Loucy (cell line): ENCODE results near the gene ARL6IP4.

Experiments used
- H2AFZ ChIP-seq: fragments of 200-600 bp; sonication (generic); 2 replicates; pipeline ENCODE4 v1.6.0; 2016; ENCODE audit warnings: antibody characterized with exemption, mild to moderate bottlenecking, low read length, moderate library complexity
- H3F3A ChIP-seq: fragments of 200-600 bp; 2 replicates; pipeline ENCODE4 v1.6.0; 2016; ENCODE audit warnings: antibody characterized with exemption, low read depth, mild to moderate bottlenecking
- H3K27me3 ChIP-seq: fragments of 200-600 bp; sonication (generic); 2 replicates; pipeline ENCODE4 v1.6.1; 2014; ENCODE audit warnings: low read length, mild to moderate bottlenecking; ENCODE audit not compliant: insufficient read depth, poor library complexity, severe bottlenecking
- H3K36me3 ChIP-seq: fragments of 200-600 bp; sonication (generic); 2 replicates; pipeline ENCODE4 v1.6.1; 2016; ENCODE audit warnings: low read length; ENCODE audit not compliant: insufficient read depth
- H3K4me1 ChIP-seq: fragments of 200-600 bp; sonication (generic); 2 replicates; pipeline ENCODE4 v1.5.1; 2014; ENCODE audit warnings: low read length, mild to moderate bottlenecking; ENCODE audit not compliant: insufficient read depth, poor library complexity, severe bottlenecking
- H3K4me2 ChIP-seq: fragments of 200-600 bp; sonication (generic); 2 replicates; pipeline ENCODE4 v1.6.0; 2014; ENCODE audit warnings: antibody characterized with exemption, low read length, low read depth, mild to moderate bottlenecking; ENCODE audit not compliant: poor library complexity, severe bottlenecking
- H3K4me3 ChIP-seq: fragments of 200-600 bp; sonication (generic); 2 replicates; pipeline ENCODE4 v1.5.1; 2014; ENCODE audit warnings: low read length, mild to moderate bottlenecking, mixed read lengths; ENCODE audit not compliant: poor library complexity, severe bottlenecking
- H3K79me2 ChIP-seq: fragments of 200-600 bp; sonication (generic); 2 replicates; pipeline ENCODE4 v1.6.1; 2014; ENCODE audit warnings: low read length; ENCODE audit not compliant: insufficient read depth
- H3K9ac ChIP-seq: fragments of 200-600 bp; sonication (generic); 2 replicates; pipeline ENCODE4 v1.6.0; 2014; ENCODE audit warnings: mild to moderate bottlenecking, low read depth, low read length, moderate library complexity; ENCODE audit not compliant: poor library complexity, severe bottlenecking
- H3K9me2 ChIP-seq: fragments of 200-600 bp; sonication (generic); replicated peaks from 2 replicates; pipeline ENCODE4 v1.6.1; 2016; ENCODE audit warnings: low read depth, low read length, mixed read lengths
- H3K9me3 ChIP-seq: fragments of 200-600 bp; sonication (generic); 2 replicates; pipeline ENCODE4 v1.6.1; 2014; ENCODE audit warnings: mild to moderate bottlenecking, antibody characterized with exemption, low read length, low read depth; ENCODE audit not compliant: insufficient read depth
- H4K20me1 ChIP-seq: fragments of 200-600 bp; sonication (generic); 2 replicates; pipeline ENCODE4 v1.6.0; 2014; ENCODE audit warnings: antibody characterized with exemption, low read length, mild to moderate bottlenecking; ENCODE audit not compliant: insufficient read depth, poor library complexity, severe bottlenecking
- CTCF ChIP-seq: fragments of 200-600 bp; sonication (generic); conservative IDR thresholded peaks from 2 replicates; pipeline ENCODE4 v1.5.1; 2014; ENCODE audit warnings: mild to moderate bottlenecking, antibody characterized with exemption, low read length
- EZH2phosphoT487 ChIP-seq: fragments of 200-600 bp; IDR thresholded peaks from 2 replicates; pipeline ENCODE4 v1.6.1; 2018; ENCODE audit warnings: antibody characterized with exemption, mild to moderate bottlenecking, moderate library complexity, borderline replicate concordance

ARL6IP4 gene

GRCh38 chr12:123028475-123028874, 48.0 kb downstream of the ARL6IP4 start:
- no peaks in the 10 kb centered on the region for H3K36me3 ChIP-seq
- peak overlapping the region; percentile 73 for H2AFZ ChIP-seq
- H3K9ac ChIP-seq, result no peak overlapping the region
- no peak overlapping the region for H3K4me2 ChIP-seq
- TF ChIP-seq CTCF, result no peak
- no peak for TF ChIP-seq EZH2phosphoT487
- no peak overlapping the region for H3K4me3 ChIP-seq
- no peaks in the 10 kb centered on the region for H3K9me2 ChIP-seq
- no peaks in the 10 kb centered on the region for H3K79me2 ChIP-seq
- H3K4me1 ChIP-seq, result peaks cover 8% of the 10 kb centered on the region
- H3K9me3 ChIP-seq, result no peaks in the 10 kb centered on the region
- no peaks in the 10 kb centered on the region for H3K27me3 ChIP-seq
- H4K20me1 ChIP-seq, result no peaks in the 10 kb centered on the region
- no peaks in the 10 kb centered on the region for H3F3A ChIP-seq

GRCh38 chr12:123029550-123029949, 49.1 kb downstream of the ARL6IP4 start:
- Histone ChIP-seq H3K4me3 (no peak overlapping the region), H3K36me3 (no peaks in the 10 kb centered on the region), H3K9ac (no peak overlapping the region), H3K4me1 (peaks cover 8% of the 10 kb centered on the region), H3K9me3 (no peaks in the 10 kb centered on the region), H3K4me2 (no peak overlapping the region), H4K20me1 (no peaks in the 10 kb centered on the region), H3F3A (no peaks in the 10 kb centered on the region), H3K27me3 (no peaks in the 10 kb centered on the region), H2AFZ (no peak overlapping the region), H3K9me2 (no peaks in the 10 kb centered on the region), H3K79me2 (no peaks in the 10 kb centered on the region)
- TF ChIP-seq EZH2phosphoT487 (no peak), CTCF (no peak)

- no peaks in the 10 kb centered on the region for H3K9me3 ChIP-seq
- no peaks in the 10 kb centered on the region for H3K36me3 ChIP-seq
- H4K20me1 ChIP-seq, result no peaks in the 10 kb centered on the region
- H3K4me2 ChIP-seq, result no peak overlapping the region
- no peak for TF ChIP-seq CTCF
- no peak for TF ChIP-seq EZH2phosphoT487
- no peaks in the 10 kb centered on the region for H3K9me2 ChIP-seq
- H3F3A ChIP-seq, result no peaks in the 10 kb centered on the region
- no peak overlapping the region for H3K9ac ChIP-seq
- no peak overlapping the region for H2AFZ ChIP-seq
- H3K4me1 ChIP-seq, result peaks cover 8% of the 10 kb centered on the region
- no peaks in the 10 kb centered on the region for H3K79me2 ChIP-seq
- H3K27me3 ChIP-seq, result no peaks in the 10 kb centered on the region
- no peak overlapping the region for H3K4me3 ChIP-seq
Measured at GRCh38 chr12:123030686-123031085, 50.2 kb downstream of the ARL6IP4 start.
